SK-N-SH (cell line): ENCODE data around the gene EEF1AKMT3. TPM values are rescaled to one million over a fixed set of nuclear protein-coding genes. Genes with fewer than 3 reads are reported as not detected.
A peak's percentile ranks its signal among the peaks of the same experiment; 100 is the strongest.

Source experiments
- CTCF ChIA-PET: fragments of 300-600, 350-600 bp; formaldehyde crosslinking; extraction: SDS; loops from one replicate; lab custom pipeline; 2021; lab: Yijun Ruan, JAX
- POLR2A ChIA-PET: fragments of 350-600 bp; sonication (Branson Sonifier 250); formaldehyde crosslinking; extraction: SDS; loops from one replicate; lab custom pipeline; 2020; ENCODE audit warnings: antibody characterized with exemption, inconsistent platforms; lab: Yijun Ruan, JAX
- DNase-seq: peaks from one replicate; pipeline ENCODE4 v3.0.0; 2012
- H2AFZ ChIP-seq: fragments of 200-600 bp; sonication (generic); 2 replicates; pipeline ENCODE4 v1.8.1; 2016; ENCODE audit warnings: antibody characterized with exemption, mild to moderate bottlenecking, low read depth
- H3F3A ChIP-seq: fragments of 200-600 bp; sonication (generic); replicated peaks from 2 replicates; pipeline ENCODE3; 2016; ENCODE audit warnings: antibody characterized with exemption, mild to moderate bottlenecking; ENCODE audit not compliant: insufficient read depth
- H3K27ac ChIP-seq, 2 experiments: fragments of 200-500 bp in 1 of 2; fragments of 200-600 bp in 1 of 2; sonication (Bioruptor generic) in 1 of 2; sonication (generic), shearing (Covaris generic) in 1 of 2; 2 replicates each; pipeline versions ENCODE4 v1.5.1 to v1.6.1; 2014 to 2016; ENCODE audit warnings: low read depth in 2 of 2, inconsistent platforms in 1 of 2, low read length in 1 of 2, mild to moderate bottlenecking in 1 of 2, mixed read lengths in 1 of 2
- H3K27me3 ChIP-seq: fragments of 200-600 bp; sonication (generic), shearing (Covaris generic); 2 replicates; pipeline ENCODE4 v1.6.1; 2016; ENCODE audit warnings: mixed run types; ENCODE audit not compliant: insufficient read depth
- H3K36me3 ChIP-seq, 2 experiments: fragments of 200-500 bp in 1 of 2; fragments of 200-600 bp in 1 of 2; sonication (Bioruptor generic) in 1 of 2; sonication (generic) in 1 of 2; replicated peaks in 1 of 2; 2 replicates each; pipeline versions ENCODE3 to v1.5.1; 2014 to 2016; ENCODE audit warnings: low read length in 1 of 2, mild to moderate bottlenecking in 1 of 2; ENCODE audit not compliant: insufficient read depth in 2 of 2, control insufficient read depth in 1 of 2
- H3K4me1 ChIP-seq, 2 experiments: fragments of 200-500 bp in 1 of 2; fragments of 200-600 bp in 1 of 2; sonication (Bioruptor generic) in 1 of 2; sonication (generic), shearing (Covaris generic) in 1 of 2; 2 replicates each; pipeline versions ENCODE4 v1.5.1 to v1.6.1; 2014 to 2016; ENCODE audit warnings: low read depth in 1 of 2, low read length in 1 of 2, mixed run types in 1 of 2; ENCODE audit not compliant: insufficient read depth in 2 of 2, control insufficient read depth in 1 of 2
- H3K4me2 ChIP-seq: fragments of 200-600 bp; sonication (generic), shearing (Covaris generic); 2 replicates; pipeline ENCODE4 v1.6.1; 2017; ENCODE audit warnings: mixed run types
- H3K4me3 ChIP-seq, 2 experiments: fragments of 200-500 bp in 1 of 2; fragments of 200-600 bp in 1 of 2; sonication (Bioruptor generic) in 1 of 2; sonication (generic), shearing (Covaris generic) in 1 of 2; 2 replicates each; pipeline versions ENCODE4 v1.5.1 to v1.8.1; 2014 to 2016; ENCODE audit warnings: low read depth in 2 of 2, inconsistent platforms in 1 of 2, low read length in 1 of 2, mild to moderate bottlenecking in 1 of 2, mixed read lengths in 1 of 2, moderate library complexity in 1 of 2
- H3K79me2 ChIP-seq: fragments of 200-600 bp; sonication (generic); 2 replicates; pipeline ENCODE4 v1.8.1; 2017; ENCODE audit warnings: mild to moderate bottlenecking; ENCODE audit not compliant: insufficient read depth
- H3K9ac ChIP-seq: fragments of 200-600 bp; sonication (generic); 2 replicates; pipeline ENCODE4 v1.6.1; 2017; ENCODE audit warnings: mixed run types
- H3K9me2 ChIP-seq: fragments of 200-600 bp; sonication (generic); 2 replicates; pipeline ENCODE4 v1.6.1; 2017; ENCODE audit warnings: mixed run types
- H3K9me3 ChIP-seq: fragments of 200-600 bp; sonication (generic); 2 replicates; pipeline ENCODE4 v1.6.1; 2017; ENCODE audit warnings: mixed run types, mild to moderate bottlenecking, moderate library complexity
- H4K20me1 ChIP-seq: fragments of 200-600 bp; sonication (generic); 2 replicates; pipeline ENCODE4 v1.6.1; 2017; ENCODE audit warnings: mild to moderate bottlenecking, mixed run types; ENCODE audit not compliant: insufficient read depth
- FOSL2 ChIP-seq: IDR thresholded peaks from 2 replicates; pipeline ENCODE4 v1.4.0; 2012; ENCODE audit warnings: low read depth, mild to moderate bottlenecking, moderate library complexity, borderline replicate concordance
- FOXJ3 ChIP-seq: sonication (generic); formaldehyde crosslinking; IDR thresholded peaks from 2 replicates; pipeline ENCODE4 v1.5.1; 2020; ENCODE audit warnings: mild to moderate bottlenecking, missing genetic modification reagents
- GABPA ChIP-seq: IDR thresholded peaks from 2 replicates; pipeline ENCODE4 v1.4.0; 2012; ENCODE audit warnings: low read depth, mild to moderate bottlenecking
- GATA2 ChIP-seq: sonication (generic); formaldehyde crosslinking; IDR thresholded peaks from 2 replicates; pipeline ENCODE4 v1.5.0; 2020; ENCODE audit warnings: mild to moderate bottlenecking, missing genetic modification reagents
- JUND ChIP-seq: IDR thresholded peaks from 2 replicates; pipeline ENCODE4 v1.4.0; 2012
- POLR2AphosphoS5 ChIP-seq: IDR thresholded peaks from 2 replicates; pipeline ENCODE4 v1.6.1; 2012; ENCODE audit warnings: low read depth, low read length
- RAD21 ChIP-seq: IDR thresholded peaks from 2 replicates; pipeline ENCODE4 v1.6.1; 2012; ENCODE audit warnings: mild to moderate bottlenecking, low read length
- RFX5 ChIP-seq: IDR thresholded peaks from 2 replicates; pipeline ENCODE4 v1.6.1; 2012; ENCODE audit warnings: mild to moderate bottlenecking, improper control_type of control experiment, low read length
- USF2 ChIP-seq: fragments of 150-350 bp; IDR thresholded peaks from 2 replicates; pipeline ENCODE4 v1.6.1; 2017; ENCODE audit warnings: antibody characterized with exemption, low read length, low read depth, borderline replicate concordance
- YY1 ChIP-seq: IDR thresholded peaks from 2 replicates; pipeline ENCODE4 v1.4.0; 2012; ENCODE audit warnings: low read depth, mild to moderate bottlenecking
- WGBS: methylation state at CpG from one replicate; pipeline ENCODE4 v1.1.6; 2017; ENCODE audit warnings: low lambda C conversion rate; 5-methylcytosine and 5-hydroxymethylcytosine counted together
- polyA plus RNA-seq, 3 experiments: library from polyadenylated mRNA; depleted of rRNA; stranded (reverse); fragments of >200 nt; gene quantifications; 2 replicates each; pipeline ENCODE4 v1.2.3, GENCODE V29; 2012
- TF ChIP-seq, protein P1 (sequence below): IDR thresholded peaks from 2 replicates; pipeline ENCODE4 v1.4.0; 2012; ENCODE audit warnings: low read depth
- TF ChIP-seq, protein P2 (sequence below): fragments of 200-600 bp; sonication (generic); IDR thresholded peaks from 2 replicates; pipeline ENCODE4 v1.6.1; 2017; ENCODE audit warnings: antibody characterized with exemption, mild to moderate bottlenecking, moderate library complexity
- TF ChIP-seq, protein P3 (sequence below): IDR thresholded peaks from 2 replicates; pipeline ENCODE4; 2012

The EEF1AKMT3 gene
- polyA plus RNA-seq, 1 of the 3 experiments (the other 2 are of a cell fraction) = 10.3 TPM

DNA sequence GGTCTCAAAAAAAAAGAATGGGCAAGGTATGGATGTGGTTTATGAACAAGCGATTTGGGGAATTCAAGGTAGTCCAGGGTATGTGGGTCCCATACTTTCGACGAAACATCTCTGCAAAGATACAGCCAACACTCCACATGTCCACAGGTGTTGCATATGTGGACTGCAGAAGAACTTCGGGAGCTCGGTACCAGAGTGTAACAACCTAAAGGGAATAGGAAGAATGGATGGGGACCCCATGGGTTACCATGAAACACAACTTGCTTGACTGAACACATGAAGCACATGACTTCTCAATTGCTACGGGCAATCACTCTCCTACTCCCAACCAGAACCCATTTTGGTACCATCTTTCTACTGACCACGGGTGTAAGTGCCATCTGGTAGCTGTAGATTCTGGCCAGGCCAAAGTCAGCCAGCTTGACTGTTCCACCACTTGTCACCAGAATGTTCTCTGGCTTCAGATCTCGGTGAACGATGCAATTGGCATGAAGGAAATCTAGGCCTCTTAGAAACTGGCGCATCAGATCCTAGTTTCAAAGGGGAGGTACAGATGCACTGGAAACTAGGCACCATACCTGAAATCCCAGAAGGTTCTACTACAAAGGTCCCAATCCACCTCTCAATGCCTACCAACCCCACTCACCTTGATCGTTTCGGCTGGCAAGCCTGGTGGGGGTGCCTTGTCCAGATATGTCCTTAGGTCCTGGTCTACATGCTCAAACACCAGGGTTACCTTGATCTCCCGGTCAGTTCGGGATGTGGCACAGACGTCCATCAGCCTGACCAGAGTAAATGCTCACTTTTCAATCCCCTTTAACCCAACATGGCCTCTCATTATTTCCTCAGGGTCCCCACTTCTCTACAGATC is 21.6 kb upstream of the EEF1AKMT3 start:
- H3K9ac ChIP-seq = peak overlapping the region; percentile 96
- no peaks in the 10 kb centered on the region for H4K20me1 ChIP-seq
- H3K4me3 ChIP-seq = peak overlapping the region; percentile 85 to 88
- peaks cover 30 to 49% of the 10 kb centered on the region in 2 experiments for H3K36me3 ChIP-seq
- H3K27me3 ChIP-seq = no peaks in the 10 kb centered on the region
- peak overlapping the region; percentile 85 to 89 for H3K27ac ChIP-seq
- H2AFZ ChIP-seq = no peak overlapping the region
- peaks cover 8 to 36% of the 10 kb centered on the region in 2 experiments for H3K4me1 ChIP-seq
- CTCF ChIA-PET = interaction anchor here (0.9 to 2.0 kb wide), 3 partner anchors 9 to 168 kb away, joined by 3 to 13 read pairs (median 4); partner anchors contain the start of gene AGAP2
- POLR2A ChIA-PET = no interaction called here
- TF ChIP-seq POLR2AphosphoS5 = peak; percentile 18; the same call in 1 of the 2 replicates
- TF ChIP-seq RFX5 = no peak
- TF ChIP-seq YY1 = no peak
- TF ChIP-seq, all 33 proteins: peak for 1
- H3K4me2 ChIP-seq = peak overlapping the region; percentile 92
- no peaks in the 10 kb centered on the region for H3K9me3 ChIP-seq
- DNase-seq = no peak
- H3K9me2 ChIP-seq = no peaks in the 10 kb centered on the region
- 66% methylated on average over 14 of the region's 15 CpGs for WGBS
- peaks cover 43% of the 10 kb centered on the region for H3F3A ChIP-seq
- peaks cover 38% of the 10 kb centered on the region for H3K79me2 ChIP-seq

GRCh38 chr12:57751432-57751787 is 21.0 kb upstream of the EEF1AKMT3 start:
- H3K79me2 ChIP-seq = peaks cover 38% of the 10 kb centered on the region
- DNase-seq = no peak
- POLR2A ChIA-PET = interaction anchor here (1.0 to 1.1 kb wide), 2 partner anchors 14 to 25 kb away, joined by 3 to 7 read pairs; no protein-coding TSS in a partner anchor
- no peaks in the 10 kb centered on the region for H3K27me3 ChIP-seq
- H3K4me3 ChIP-seq = peak overlapping the region; percentile 85 to 88
- H3K36me3 ChIP-seq = peaks cover 27 to 46% of the 10 kb centered on the region in 2 experiments
- H3K27ac ChIP-seq = peak overlapping the region; percentile 85 to 89
- no peak overlapping the region; the same call in 1 of the 2 replicates for H2AFZ ChIP-seq
- no peaks in the 10 kb centered on the region for H4K20me1 ChIP-seq
- peaks cover 37% of the 10 kb centered on the region for H3F3A ChIP-seq
- peak overlapping the region; percentile 96 for H3K9ac ChIP-seq
- H3K9me3 ChIP-seq = no peaks in the 10 kb centered on the region
- CTCF ChIA-PET = interaction anchor here (1.1 to 1.7 kb wide), 2 partner anchors 14 kb away, joined by 6 to 13 read pairs; partner anchors contain the start of gene AGAP2
- no peaks in the 10 kb centered on the region for H3K9me2 ChIP-seq
- WGBS = 5% methylated on average over 8 of the region's 8 CpGs
- TF ChIP-seq JUND = no peak
- peaks cover 8 to 36% of the 10 kb centered on the region in 2 experiments for H3K4me1 ChIP-seq
- H3K4me2 ChIP-seq = peak overlapping the region; percentile 92

DNA sequence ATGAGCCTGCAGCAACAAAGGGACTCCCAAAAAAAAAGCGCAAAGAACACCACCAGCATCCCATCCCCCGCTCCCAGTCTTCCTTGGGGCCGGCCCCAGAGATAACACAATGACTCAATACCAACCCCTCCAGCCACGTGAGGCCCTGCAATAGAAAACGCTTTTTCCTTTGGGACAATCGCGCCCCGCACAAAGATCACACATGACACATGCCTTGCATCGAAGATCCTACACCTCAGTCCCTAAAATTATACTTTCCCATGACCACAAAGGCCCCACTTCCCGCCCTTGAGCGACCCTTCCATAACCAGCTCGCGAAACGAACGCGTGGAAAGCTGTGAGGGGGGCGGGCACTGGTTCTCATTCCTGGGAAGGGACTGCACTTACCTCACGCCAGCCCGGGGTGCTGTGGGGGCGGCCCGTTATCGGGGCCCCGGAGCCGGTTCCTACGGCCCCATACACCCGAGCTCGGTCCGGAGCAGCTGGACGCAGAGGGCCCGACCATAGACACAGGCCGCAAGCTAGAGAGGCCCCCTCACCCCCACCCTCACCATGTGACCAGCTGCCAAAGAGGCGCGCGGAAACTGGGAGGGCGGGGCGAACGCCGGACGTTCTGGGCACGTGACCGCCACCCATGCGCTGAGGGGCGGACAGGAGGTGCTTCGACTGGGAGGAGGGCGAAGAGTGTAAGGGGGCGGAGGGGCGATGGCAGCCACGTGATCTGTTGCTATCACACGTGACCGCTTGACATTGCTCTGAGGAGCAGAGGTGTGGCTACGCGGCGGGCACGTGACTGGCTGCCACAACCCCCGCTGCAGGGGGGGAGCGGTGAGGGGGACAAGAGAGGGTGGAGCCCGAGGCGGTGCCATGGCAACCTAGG is 20.4 kb upstream of the EEF1AKMT3 start, which contains the start of gene CDK4:
CDK4 (minus strand) TSS at position 523 of the 880 bp plus-strand sequence. CDS start 593 bp downstream, outside the sequence.
- CTCF ChIA-PET = interaction anchor here (1.0 to 1.1 kb wide), 3 partner anchors 14 to 31 kb away, joined by 4 to 6 read pairs (median 5); partner anchors contain the start of gene TSFM
- under 1% methylated on average over 25 of the region's 58 CpGs for WGBS
- peak within 1 kb of the TSS; percentile 90 for H2AFZ ChIP-seq
- peak within 1 kb of the TSS; percentile 92 for H3K4me2 ChIP-seq
- DNase-seq = peak; percentile 97
- no peaks in the 10 kb centered on the region for H3K9me3 ChIP-seq
- H3K9me2 ChIP-seq = no peaks in the 10 kb centered on the region
- H3K36me3 ChIP-seq = peaks cover 20 to 40% of the 10 kb centered on the region in 2 experiments
- H3F3A ChIP-seq = peaks cover 31% of the 10 kb centered on the region
- H3K79me2 ChIP-seq = peaks cover 38% of the 10 kb centered on the region
- H3K4me3 ChIP-seq = peak within 1 kb of the TSS; percentile 85 to 88
- peak within 1 kb of the TSS; percentile 85 to 89 for H3K27ac ChIP-seq
- H4K20me1 ChIP-seq = no peaks in the 10 kb centered on the region
- POLR2A ChIA-PET = interaction anchor here (1.0 to 1.1 kb wide), 3 partner anchors 15 to 1530 kb away, joined by 3 to 7 read pairs (median 3); partner anchors contain the start of gene RNF41
- no peaks in the 10 kb centered on the region for H3K27me3 ChIP-seq
- peak within 1 kb of the TSS; percentile 96 for H3K9ac ChIP-seq
- H3K4me1 ChIP-seq = peaks cover 8 to 37% of the 10 kb centered on the region in 2 experiments
- TF ChIP-seq GABPA = peak; percentile 76
- TF ChIP-seq, protein P1, sequence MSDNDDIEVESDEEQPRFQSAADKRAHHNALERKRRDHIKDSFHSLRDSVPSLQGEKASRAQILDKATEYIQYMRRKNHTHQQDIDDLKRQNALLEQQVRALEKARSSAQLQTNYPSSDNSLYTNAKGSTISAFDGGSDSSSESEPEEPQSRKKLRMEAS = peak; percentile 98
- no peak; the same call in 1 of the 2 replicates for TF ChIP-seq YY1
- no peak; the same call in 1 of the 2 replicates for TF ChIP-seq FOSL2
- TF ChIP-seq GATA2 = no peak
- no peak for TF ChIP-seq RAD21
- TF ChIP-seq, protein P2, sequence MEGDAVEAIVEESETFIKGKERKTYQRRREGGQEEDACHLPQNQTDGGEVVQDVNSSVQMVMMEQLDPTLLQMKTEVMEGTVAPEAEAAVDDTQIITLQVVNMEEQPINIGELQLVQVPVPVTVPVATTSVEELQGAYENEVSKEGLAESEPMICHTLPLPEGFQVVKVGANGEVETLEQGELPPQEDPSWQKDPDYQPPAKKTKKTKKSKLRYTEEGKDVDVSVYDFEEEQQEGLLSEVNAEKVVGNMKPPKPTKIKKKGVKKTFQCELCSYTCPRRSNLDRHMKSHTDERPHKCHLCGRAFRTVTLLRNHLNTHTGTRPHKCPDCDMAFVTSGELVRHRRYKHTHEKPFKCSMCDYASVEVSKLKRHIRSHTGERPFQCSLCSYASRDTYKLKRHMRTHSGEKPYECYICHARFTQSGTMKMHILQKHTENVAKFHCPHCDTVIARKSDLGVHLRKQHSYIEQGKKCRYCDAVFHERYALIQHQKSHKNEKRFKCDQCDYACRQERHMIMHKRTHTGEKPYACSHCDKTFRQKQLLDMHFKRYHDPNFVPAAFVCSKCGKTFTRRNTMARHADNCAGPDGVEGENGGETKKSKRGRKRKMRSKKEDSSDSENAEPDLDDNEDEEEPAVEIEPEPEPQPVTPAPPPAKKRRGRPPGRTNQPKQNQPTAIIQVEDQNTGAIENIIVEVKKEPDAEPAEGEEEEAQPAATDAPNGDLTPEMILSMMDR = no peak
- TF ChIP-seq, protein P3, sequence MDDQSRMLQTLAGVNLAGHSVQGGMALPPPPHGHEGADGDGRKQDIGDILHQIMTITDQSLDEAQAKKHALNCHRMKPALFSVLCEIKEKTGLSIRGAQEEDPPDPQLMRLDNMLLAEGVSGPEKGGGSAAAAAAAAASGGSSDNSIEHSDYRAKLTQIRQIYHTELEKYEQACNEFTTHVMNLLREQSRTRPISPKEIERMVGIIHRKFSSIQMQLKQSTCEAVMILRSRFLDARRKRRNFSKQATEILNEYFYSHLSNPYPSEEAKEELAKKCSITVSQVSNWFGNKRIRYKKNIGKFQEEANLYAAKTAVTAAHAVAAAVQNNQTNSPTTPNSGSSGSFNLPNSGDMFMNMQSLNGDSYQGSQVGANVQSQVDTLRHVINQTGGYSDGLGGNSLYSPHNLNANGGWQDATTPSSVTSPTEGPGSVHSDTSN = peak; percentile 60; the same call in 1 of the 2 replicates
- TF ChIP-seq FOXJ3 (CRISPR knock-in tag) = peak; percentile 70; the same call in 1 of the 2 replicates
- peak; percentile 99 for TF ChIP-seq USF2
